HepG2 (cell line): ENCODE measurements around the gene EPN2. TPM values are rescaled to one million over a fixed set of nuclear protein-coding genes. Genes with fewer than 3 reads are reported as not detected.

Experiments used
- ATAC-seq: fragments of 200-7000 bp; cut with Tn5 transposase; 3 replicates; pipeline ENCODE4 v1.9.1; 2020; ENCODE audit warnings: mild to moderate bottlenecking, moderate library complexity
- BruUV-seq: library from RNA; stranded (reverse); fragments of 400-500 nt; replicated peaks from 2 replicates; lab custom pipeline; 2021; lab: Mats Ljungman, UMichigan
- CTCF ChIA-PET: fragments of 300-600 bp; formaldehyde crosslinking; extraction: SDS; loops from one replicate; lab custom pipeline; 2021; ENCODE audit warnings: low total read pairs, inconsistent platforms, low intra/inter-chr PET ratio; lab: Yijun Ruan, JAX
- POLR2A ChIA-PET: fragments of 350-600 bp; sonication (Branson Sonifier 250); formaldehyde crosslinking; loops from one replicate; lab custom pipeline; 2020; ENCODE audit warnings: antibody characterized with exemption, inconsistent platforms; lab: Yijun Ruan, JAX
- DNase-seq: peaks from one replicate; pipeline ENCODE4 v3.0.0-alpha.2; 2015; ENCODE audit warnings: low spot score
- FAIRE-seq: peaks from 3 replicates; lab custom pipeline; 2011; peaks lifted over from hg19 to GRCh38; lab: Jason Lieb, UNC
- H2AFZ ChIP-seq: one replicate; pipeline ENCODE4 v1.6.1; 2011; ENCODE audit warnings: low read length, inconsistent platforms
- H3K27ac ChIP-seq: fragments of 300-600 bp; 3 replicates; pipeline ENCODE4 v1.8.0; 2011; ENCODE audit warnings: mixed run types, mild to moderate bottlenecking, mixed read lengths, low read length, inconsistent platforms; ENCODE audit not compliant: insufficient read depth; ENCODE audit errors: extremely low read length
- H3K27me3 ChIP-seq, 2 experiments: fragments of 200-600 bp in 1 of 2; 2 replicates in 1 of 2; 3 replicates in 1 of 2; pipeline versions ENCODE4 v1.6.0 to v1.8.0; 2011; ENCODE audit warnings: low read length in 2 of 2, mild to moderate bottlenecking in 2 of 2, moderate library complexity in 2 of 2, inconsistent platforms in 1 of 2; ENCODE audit not compliant: insufficient read depth in 2 of 2, control insufficient read depth in 1 of 2
- H3K36me3 ChIP-seq, 2 experiments: fragments of 200-600 bp in 1 of 2; replicated peaks in 1 of 2; 2 replicates in 1 of 2; 3 replicates in 1 of 2; pipeline versions ENCODE4 v1.5.1 to v1.8.0; 2011; ENCODE audit warnings: low read length in 2 of 2, inconsistent platforms in 1 of 2; ENCODE audit not compliant: insufficient read depth in 2 of 2, control insufficient read depth in 1 of 2
- H3K4me1 ChIP-seq: 2 replicates; pipeline ENCODE4 v1.5.1; 2012; ENCODE audit warnings: low read length, inconsistent platforms; ENCODE audit not compliant: insufficient read depth
- H3K4me2 ChIP-seq: 2 replicates; pipeline ENCODE4 v1.6.0; 2011; ENCODE audit warnings: low read depth, low read length, inconsistent platforms
- H3K4me3 ChIP-seq, 3 experiments: fragments of 200-600 bp in 1 of 3; sonication (generic), shearing (Covaris generic) in 1 of 3; replicated peaks in 1 of 3; 2 replicates each; pipeline ENCODE4 v1.5.1; 2011 to 2016; ENCODE audit warnings: low read length in 3 of 3, inconsistent platforms in 2 of 3, low read depth in 2 of 3, mild to moderate bottlenecking in 2 of 3, control low read depth in 1 of 3, mixed read lengths in 1 of 3; ENCODE audit not compliant: insufficient read depth in 1 of 3
- H3K79me2 ChIP-seq: one replicate; pipeline ENCODE4 v1.6.1; 2011; ENCODE audit warnings: low read length, inconsistent platforms; ENCODE audit not compliant: insufficient read depth
- H3K9ac ChIP-seq: 2 replicates; pipeline ENCODE4 v1.6.0; 2011; ENCODE audit warnings: mild to moderate bottlenecking, low read depth, low read length, inconsistent platforms; ENCODE audit not compliant: insufficient read depth
- H3K9me3 ChIP-seq: 2 replicates; pipeline ENCODE4 v1.5.1; 2012; ENCODE audit warnings: mild to moderate bottlenecking, low read length
- H4K20me1 ChIP-seq: 2 replicates; pipeline ENCODE4 v1.6.0; 2011; ENCODE audit warnings: inconsistent platforms, mild to moderate bottlenecking, low read length, moderate library complexity; ENCODE audit not compliant: insufficient read depth
- ARNTL ChIP-seq: sonication (generic); formaldehyde crosslinking; IDR thresholded peaks from 2 replicates; pipeline ENCODE4 v1.4.0; 2020; ENCODE audit warnings: mild to moderate bottlenecking, missing genetic modification reagents
- RORA ChIP-seq: sonication (generic); formaldehyde crosslinking; IDR thresholded peaks from 2 replicates; pipeline ENCODE4 v1.5.0; 2020; ENCODE audit warnings: mild to moderate bottlenecking, missing genetic modification reagents, moderate library complexity
- TFDP1 ChIP-seq: IDR thresholded peaks from 2 replicates; pipeline ENCODE4 v1.6.1; 2016; ENCODE audit warnings: missing compliant biosample characterization, missing genetic modification reagents, borderline replicate concordance
- ZFP36L1 ChIP-seq: sonication (generic); formaldehyde crosslinking; IDR thresholded peaks from 2 replicates; pipeline ENCODE4 v1.8.0; 2022; ENCODE audit warnings: mild to moderate bottlenecking, missing genetic modification reagents, moderate library complexity
- ZKSCAN8 ChIP-seq: IDR thresholded peaks from 2 replicates; pipeline ENCODE4 v1.6.1; 2016; ENCODE audit warnings: borderline replicate concordance, missing genetic modification reagents, missing compliant biosample characterization
- WGBS: methylation state at CpG from one replicate; pipeline ENCODE4 v1.1.6; 2017; ENCODE audit warnings: low lambda C conversion rate; 5-methylcytosine and 5-hydroxymethylcytosine counted together
- in situ Hi-C: cut with HindIII; loops from 2 replicates; pipeline ENCODE4 v1.10.0; 2017; ENCODE audit warnings: low pct_unique_long_range_greater_than_20kb; ENCODE audit not compliant: extremely low pct_ligation_motif_present
- intact Hi-C: fragments of 100-400 bp; cut with micrococcal nuclease; formaldehyde crosslinking; loops from one replicate; pipeline ENCODE4 v1.10.0; 2022; ENCODE audit not compliant: unreplicated experiment
- polyA plus RNA-seq, 8 experiments: library from polyadenylated mRNA; depleted of rRNA in 3 of 8; stranded (reverse) in 7 of 8; unstranded in 1 of 8; fragments of >200 nt; fragmentation: Illumina TruSeq in 4 of 8; extraction: Trizol in 4 of 8; gene quantifications; 2 replicates each; pipeline versions ENCODE4 v1.2.1 to v1.2.3, GENCODE V29; 2011 to 2016; ENCODE audit warnings: low read depth in 4 of 8, missing spikeins in 1 of 8, mixed read lengths in 1 of 8; ENCODE audit not compliant: insufficient read depth in 1 of 8
- total RNA-seq, 5 experiments: library from RNA; depleted of rRNA; stranded (reverse); fragments of >200 nt; fragmentation: Illumina TruSeq; extraction: Trizol; gene quantifications; 2 replicates each; pipeline ENCODE4 v1.2.3, GENCODE V29; 2016; ENCODE audit warnings: low read depth in 1 of 5
- TF ChIP-seq, protein P1 (sequence below): sonication (generic); formaldehyde crosslinking; IDR thresholded peaks from 2 replicates; pipeline ENCODE4 v1.4.0; 2020; ENCODE audit warnings: mild to moderate bottlenecking, missing genetic modification reagents

Gene EPN2
- total and polyA plus RNA-seq, 2 of the 13 experiments (the other 11 are each of a cell fraction or from before 2014, with no cell fraction given) = 7.8 to 19.2 TPM

DNA sequence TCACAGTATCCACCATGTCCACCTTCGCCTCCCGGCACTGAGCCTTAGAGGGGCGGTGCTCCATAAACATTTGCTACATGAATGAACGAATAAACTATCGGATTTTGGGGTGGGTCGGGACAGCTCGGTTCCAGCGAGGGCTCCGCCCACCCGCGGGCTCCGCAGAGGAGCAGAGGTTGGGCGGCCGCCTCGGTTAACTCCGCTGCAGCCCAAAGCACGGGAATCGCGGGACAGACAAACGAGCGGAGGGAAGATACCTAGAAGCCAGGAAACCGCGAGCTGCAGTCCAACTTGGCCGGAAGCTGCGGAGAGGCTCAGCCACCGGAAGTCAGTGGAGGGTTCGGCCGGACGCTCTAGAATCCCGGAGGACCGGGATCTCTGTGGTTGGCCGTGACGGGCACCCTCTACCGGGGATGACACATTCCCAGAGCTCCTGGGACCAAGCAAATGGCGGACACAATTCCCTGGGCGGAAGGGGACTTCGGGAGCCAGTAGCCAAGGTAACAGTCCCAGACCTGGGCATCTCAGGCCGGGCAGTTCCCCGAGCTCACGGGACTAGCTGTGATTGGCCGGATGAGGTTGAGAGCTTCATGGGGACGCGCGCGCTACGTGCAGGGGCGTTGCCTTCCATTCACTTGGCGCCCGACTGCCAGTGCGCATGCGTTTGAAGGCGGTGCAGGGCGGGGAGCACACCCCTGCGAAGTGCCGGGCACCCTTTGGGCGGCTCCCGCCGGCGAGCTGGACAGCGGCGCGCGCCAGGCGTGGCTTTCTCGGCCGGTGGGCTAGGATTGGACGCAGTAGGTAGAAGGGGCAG, 140.6 kb downstream of the EPN2 start:
- peak overlapping the region; percentile 48 for H2AFZ ChIP-seq
- peak; percentile 95 for ATAC-seq
- WGBS = 1% methylated on average over 23 of the region's 67 CpGs
- peak; percentile 95 for FAIRE-seq
- intact Hi-C loops = loop anchor here (1.0 kb wide), 1 partner anchor 13 kb away; no protein-coding TSS in a partner anchor
- peak overlapping the region; percentile 82 to 96 (median 87) for H3K4me3 ChIP-seq
- peak overlapping the region; percentile 90 for H3K4me2 ChIP-seq
- H3K27me3 ChIP-seq = peaks cover 0 to 2% of the 10 kb centered on the region in 2 experiments; a peak in 1 of 5 replicates
- peak overlapping the region; percentile 84 for H3K9ac ChIP-seq
- no peaks in the 10 kb centered on the region for H4K20me1 ChIP-seq
- BruUV-seq = no TSS peak
- no peaks in the 10 kb centered on the region for H3K9me3 ChIP-seq
- H3K79me2 ChIP-seq = peaks cover 12% of the 10 kb centered on the region
- H3K4me1 ChIP-seq = peaks cover 33% of the 10 kb centered on the region
- ChIA-PET CTCF (interaction anchor here (1.6 kb wide), 1 partner anchor 15 kb away, joined by 3 read pairs; the partner anchor contains the start of gene B9D1), POLR2A (interaction anchor here (0.9 to 3.1 kb wide), 18 partner anchors 9 to 274 kb away, joined by 3 to 51 read pairs (median 6); partner anchors contain the start of genes ALDH3A2, B9D1 and MFAP4)
- in situ Hi-C loops = no loop called here
- H3K27ac ChIP-seq = peak overlapping the region; percentile 93
- peaks cover 7 to 26% of the 10 kb centered on the region in 2 experiments for H3K36me3 ChIP-seq
- DNase-seq = peak; percentile 98
- TF ChIP-seq TFDP1 (peak; percentile 73; the same call in 1 of the 2 replicates), ZKSCAN8 (CRISPR knock-in tag) (no peak), ZFP36L1 (0 out of 2 replicates have a peak, but pooled peaks have one; percentile 38), RORA (CRISPR knock-in tag) (no peak), ARNTL (peak; percentile 54; the same call in 1 of the 2 replicates)
- TF ChIP-seq, protein P1, sequence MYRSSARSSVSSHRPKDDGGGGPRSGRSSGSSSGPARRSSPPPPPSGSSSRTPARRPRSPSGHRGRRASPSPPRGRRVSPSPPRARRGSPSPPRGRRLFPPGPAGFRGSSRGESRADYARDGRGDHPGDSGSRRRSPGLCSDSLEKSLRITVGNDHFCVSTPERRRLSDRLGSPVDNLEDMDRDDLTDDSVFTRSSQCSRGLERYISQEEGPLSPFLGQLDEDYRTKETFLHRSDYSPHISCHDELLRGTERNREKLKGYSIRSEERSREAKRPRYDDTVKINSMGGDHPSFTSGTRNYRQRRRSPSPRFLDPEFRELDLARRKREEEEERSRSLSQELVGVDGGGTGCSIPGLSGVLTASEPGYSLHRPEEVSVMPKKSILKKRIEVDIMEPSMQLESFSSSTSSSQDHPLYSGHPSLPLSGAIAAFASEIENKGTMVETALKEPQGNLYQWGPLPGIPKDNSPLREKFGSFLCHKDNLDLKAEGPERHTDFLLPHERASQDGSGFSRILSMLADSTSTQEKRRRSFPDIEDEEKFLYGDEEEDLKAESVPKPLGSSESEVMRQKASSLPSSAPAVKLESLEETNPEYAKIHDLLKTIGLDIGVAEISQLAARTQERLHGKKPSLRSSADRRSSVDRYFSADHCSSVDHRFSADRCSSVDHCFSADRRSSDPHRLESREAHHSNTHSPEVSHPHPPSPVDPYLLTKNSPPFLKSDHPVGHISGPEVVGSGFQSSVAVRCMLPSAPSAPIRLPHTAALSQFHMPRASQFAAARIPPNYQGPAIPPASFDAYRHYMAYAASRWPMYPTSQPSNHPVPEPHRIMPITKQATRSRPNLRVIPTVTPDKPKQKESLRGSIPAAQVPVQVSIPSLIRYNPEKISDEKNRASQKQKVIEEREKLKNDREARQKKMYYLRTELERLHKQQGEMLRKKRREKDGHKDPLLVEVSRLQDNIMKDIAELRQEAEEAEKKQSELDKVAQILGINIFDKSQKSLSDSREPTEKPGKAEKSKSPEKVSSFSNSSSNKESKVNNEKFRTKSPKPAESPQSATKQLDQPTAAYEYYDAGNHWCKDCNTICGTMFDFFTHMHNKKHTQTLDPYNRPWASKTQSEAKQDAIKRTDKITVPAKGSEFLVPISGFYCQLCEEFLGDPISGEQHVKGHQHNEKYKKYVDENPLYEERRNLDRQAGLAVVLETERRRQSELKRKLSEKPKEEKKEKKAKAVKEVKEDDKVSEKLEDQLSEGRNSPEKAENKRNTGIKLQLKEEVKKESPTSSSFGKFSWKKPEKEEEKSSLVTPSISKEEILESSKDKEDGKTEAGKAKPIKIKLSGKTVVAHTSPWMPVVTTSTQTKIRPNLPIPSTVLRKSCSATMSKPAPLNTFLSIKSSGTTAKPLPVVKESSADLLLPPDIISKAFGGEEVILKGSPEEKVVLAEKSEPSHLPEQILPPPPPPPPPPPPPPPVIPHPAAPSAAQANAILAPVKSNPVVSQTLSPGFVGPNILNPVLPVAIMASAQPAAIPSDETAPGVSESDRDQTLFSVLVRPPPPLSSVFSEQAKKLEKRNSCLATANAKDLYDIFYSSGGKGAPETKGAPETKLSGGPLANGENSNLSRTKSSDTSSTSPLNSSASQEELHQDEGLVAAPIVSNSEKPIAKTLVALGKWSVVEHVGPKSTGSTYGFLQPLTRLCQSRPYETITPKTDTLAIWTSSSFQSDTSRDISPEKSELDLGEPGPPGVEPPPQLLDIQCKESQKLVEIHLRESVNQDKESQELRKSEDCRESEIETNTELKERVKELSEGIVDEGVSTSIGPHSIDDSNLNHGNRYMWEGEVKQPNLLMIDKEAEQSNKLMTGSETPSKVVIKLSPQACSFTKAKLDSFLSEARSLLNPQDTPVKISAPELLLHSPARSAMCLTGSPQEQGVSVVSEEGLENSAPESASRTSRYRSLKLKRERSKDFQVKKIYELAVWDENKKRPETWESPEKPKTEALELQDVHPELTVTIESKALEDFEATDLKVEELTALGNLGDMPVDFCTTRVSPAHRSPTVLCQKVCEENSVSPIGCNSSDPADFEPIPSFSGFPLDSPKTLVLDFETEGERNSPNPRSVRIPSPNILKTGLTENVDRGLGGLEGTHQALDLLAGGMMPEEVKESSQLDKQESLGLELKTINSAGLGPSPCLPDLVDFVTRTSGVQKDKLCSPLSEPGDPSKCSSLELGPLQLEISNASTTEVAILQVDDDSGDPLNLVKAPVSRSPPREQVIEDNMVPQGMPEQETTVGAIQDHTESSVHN = no peak
